Fibroblast of villous mesenchyme (primary cell): ENCODE data around the gene SLC4A3. TPM values are rescaled to one million over a fixed set of nuclear protein-coding genes. Genes with fewer than 3 reads are reported as not detected.
A peak's percentile ranks its signal among the peaks of the same experiment; 100 is the strongest.

Experiments used
- DNase-seq: peaks from one replicate; pipeline ENCODE4 v3.0.0-alpha.2; 2010; ENCODE audit warnings: low read depth
- H3K4me3 ChIP-seq: 2 replicates; pipeline ENCODE4 v1.5.1; 2011; ENCODE audit warnings: low read depth, mild to moderate bottlenecking, low read length
- CTCF ChIP-seq: IDR thresholded peaks from 2 replicates; pipeline ENCODE4 v1.5.1; 2012; ENCODE audit warnings: low read depth, mild to moderate bottlenecking, low read length; ENCODE audit not compliant: insufficient read depth
- total RNA-seq: library from RNA; depleted of rRNA; stranded (reverse); fragments of >200 nt; gene quantifications from 2 replicates; pipeline ENCODE4 v1.2.3, GENCODE V29; 2012

The SLC4A3 gene
- total RNA-seq, 1 donor: 5.6 TPM

GRCh38 chr2:219636941-219637841, 9.8 kb downstream of the SLC4A3 start:
- no peak overlapping the region for H3K4me3 ChIP-seq
- no peak for DNase-seq
- no peak for TF ChIP-seq CTCF

- no peak for DNase-seq
- TF ChIP-seq CTCF: no peak
- no peak overlapping the region for H3K4me3 ChIP-seq
Observed at GRCh38 chr2:219637842-219638185, 10.4 kb downstream of the SLC4A3 start.

GRCh38 chr2:219638217-219638947, 11.0 kb downstream of the SLC4A3 start:
- no peak overlapping the region for H3K4me3 ChIP-seq
- TF ChIP-seq CTCF: peak; percentile 33
- DNase-seq: no peak

- no peak for TF ChIP-seq CTCF
- no peak overlapping the region for H3K4me3 ChIP-seq
- DNase-seq: no peak
Observed at GRCh38 chr2:219638948-219639755, 11.7 kb downstream of the SLC4A3 start.

GRCh38 chr2:219641390-219642068, 14.1 kb downstream of the SLC4A3 start:
- no peak overlapping the region for H3K4me3 ChIP-seq
- no peak for TF ChIP-seq CTCF
- no peak for DNase-seq

GRCh38 chr2:219642069-219642454, 14.6 kb downstream of the SLC4A3 start:
- no peak overlapping the region for H3K4me3 ChIP-seq
- DNase-seq: peak; percentile 17
- TF ChIP-seq CTCF: no peak
